Occipital lobe (tissue), 2 donors: ENCODE data around the gene PHF12. TPM values are rescaled to one million over a fixed set of nuclear protein-coding genes. Genes with fewer than 3 reads are reported as not detected.
"Not testable (repeated sequence)": the region's sequence is repeated elsewhere in the genome, so short reads cannot be mapped to it uniquely, and the experiment has no call there.

Source experiments
- DNase-seq: peaks from one replicate; lab custom pipeline; 2025; lab: John Stamatoyannopoulos, UW
- total RNA-seq: library from RNA; depleted of rRNA; stranded (reverse); fragments of >200 nt; gene quantifications from one replicate; pipeline ENCODE4 v1.2.3, GENCODE V29; 2014

Gene PHF12
- total RNA-seq, 1 donor from 2014 or later, result 44.8 TPM

DNA sequence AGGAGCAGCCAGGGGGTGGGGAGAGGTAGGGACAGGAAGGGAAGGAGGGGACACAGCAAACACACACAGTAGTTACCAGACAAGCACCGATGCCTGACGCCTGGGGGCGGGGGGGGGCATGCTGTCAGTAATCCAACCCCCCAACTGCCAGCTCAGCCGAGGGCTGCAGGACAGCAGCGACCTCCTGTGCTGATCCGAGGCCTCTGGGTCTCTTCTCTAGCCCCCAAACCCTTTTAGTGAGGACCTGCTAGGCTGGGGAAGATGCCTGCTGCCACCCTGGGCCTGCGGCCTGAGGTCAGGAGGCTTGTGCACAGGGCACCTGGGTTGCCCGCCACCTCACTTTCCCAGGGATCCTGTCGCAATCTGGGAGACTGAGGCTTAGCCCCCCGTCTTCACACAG, 65.4 kb downstream of the PHF12 start:
- DNase-seq, result no peak

DNA sequence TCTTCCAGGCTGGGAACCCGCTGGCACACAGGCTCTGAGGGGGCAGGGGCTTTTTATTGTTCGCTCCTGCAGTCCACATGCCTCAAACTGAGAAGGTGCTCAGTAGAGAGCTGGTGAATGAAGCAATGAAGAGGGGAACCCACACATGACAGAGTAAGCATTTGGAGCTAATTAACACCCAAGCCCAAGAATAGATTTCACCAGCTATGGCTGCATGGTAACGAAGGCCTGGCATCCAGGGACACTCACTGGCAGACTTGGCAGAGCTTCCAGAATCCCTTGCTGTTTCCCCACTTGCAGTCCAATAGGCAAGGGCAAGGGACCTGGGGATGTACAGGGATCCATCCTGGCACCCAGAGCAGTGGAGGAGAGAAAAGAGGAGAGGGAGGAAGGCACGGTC, 66.0 kb downstream of the PHF12 start:
- DNase-seq, result no peak

DNA sequence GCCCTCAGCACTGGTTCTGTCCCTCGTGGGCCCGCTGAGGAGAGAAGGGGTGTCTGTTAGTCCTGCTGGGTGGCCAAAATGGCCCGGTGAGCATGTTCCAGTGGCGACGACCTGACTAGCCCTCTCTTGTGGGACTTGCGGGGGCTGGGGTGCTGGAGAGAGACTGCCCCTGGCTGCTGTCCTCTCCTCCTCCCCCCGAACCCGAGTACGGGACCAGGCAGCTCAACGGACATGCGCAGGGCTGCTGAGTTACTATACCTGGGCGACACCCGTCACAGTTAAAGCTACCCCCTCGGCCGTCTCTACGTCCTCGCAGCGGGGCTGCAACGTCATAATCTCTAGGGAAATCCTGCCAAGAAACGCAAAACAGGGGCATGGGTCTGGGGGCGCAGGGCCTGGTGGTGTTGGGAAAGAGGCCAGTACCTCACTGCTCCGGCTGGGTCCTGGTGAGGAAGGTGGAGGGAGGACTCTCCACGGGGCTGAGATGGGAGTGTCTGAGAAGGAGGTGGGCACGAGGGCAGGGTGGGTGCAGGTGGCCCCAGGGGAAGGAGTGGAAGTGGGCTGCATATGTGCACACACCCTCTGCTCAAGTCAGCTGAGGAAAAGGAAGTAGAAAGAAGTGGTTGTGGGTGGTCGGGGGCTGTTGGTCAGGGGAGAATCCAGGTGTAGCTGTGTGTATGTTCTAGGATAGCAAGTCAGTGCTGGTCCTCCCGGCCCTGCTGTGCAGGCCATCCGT, 67.2 kb downstream of the PHF12 start:
- no peak for DNase-seq

DNA sequence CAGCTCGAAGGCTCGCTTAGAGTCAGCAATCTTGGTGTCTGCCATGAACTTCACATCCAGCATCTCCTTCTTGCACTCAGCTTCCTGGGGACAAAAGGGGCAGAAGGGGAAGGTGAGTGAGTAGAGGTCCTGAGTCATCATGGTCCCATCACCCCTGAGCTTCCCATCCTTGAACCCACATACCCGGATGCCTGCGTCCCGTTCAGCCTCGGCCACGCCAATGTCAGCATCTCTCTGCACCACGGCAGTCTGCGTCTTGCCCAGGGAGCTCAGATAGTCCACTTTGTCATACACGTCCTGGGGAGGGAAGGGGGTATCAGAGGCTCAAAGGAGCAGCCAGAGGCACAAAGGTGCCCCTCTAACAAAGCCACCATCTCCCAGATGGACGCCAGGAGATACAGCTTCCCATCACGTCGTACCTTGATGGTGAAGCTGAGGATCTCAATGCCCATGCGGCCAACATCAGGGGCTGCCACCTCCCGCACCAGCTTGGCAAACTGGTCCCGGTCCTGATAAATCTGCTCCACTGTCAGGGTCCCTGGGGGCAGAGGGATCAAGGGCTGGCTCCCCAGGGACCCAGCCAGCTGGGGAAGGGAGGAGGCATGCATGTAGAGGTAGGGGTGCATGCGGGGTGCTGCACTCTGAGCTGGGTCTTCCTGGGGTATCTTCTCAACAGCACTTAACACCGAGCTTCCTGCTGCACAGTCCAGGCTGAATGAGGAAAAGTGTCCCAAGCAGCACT, 69.0 kb downstream of the PHF12 start:
- no peak for DNase-seq

DNA sequence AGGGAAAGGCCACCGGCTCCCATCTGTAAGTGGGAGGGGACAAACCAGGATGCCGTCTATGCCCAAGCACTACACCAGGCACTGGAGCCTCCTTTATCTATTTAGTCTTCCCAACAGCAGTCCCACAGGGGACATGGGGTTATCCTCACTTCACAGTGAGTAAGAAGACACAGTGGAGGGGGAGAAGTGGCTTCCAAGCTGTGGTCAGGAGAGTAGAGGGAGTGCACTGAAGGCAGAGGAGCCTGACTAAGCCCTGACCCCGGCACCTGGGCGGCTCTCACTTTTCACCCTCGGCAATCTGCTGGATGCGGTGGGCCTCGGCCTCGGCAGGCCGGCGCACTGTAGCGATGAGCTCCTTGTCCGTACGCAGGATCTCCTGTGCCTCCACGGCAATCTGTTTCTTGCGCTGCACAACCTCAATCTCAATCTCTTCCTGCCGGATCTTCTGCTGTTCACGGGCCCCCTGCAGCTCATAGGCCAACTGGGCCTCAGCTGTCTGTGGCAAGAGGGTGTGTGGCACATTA, 69.7 kb downstream of the PHF12 start:
- DNase-seq, result no peak

DNA sequence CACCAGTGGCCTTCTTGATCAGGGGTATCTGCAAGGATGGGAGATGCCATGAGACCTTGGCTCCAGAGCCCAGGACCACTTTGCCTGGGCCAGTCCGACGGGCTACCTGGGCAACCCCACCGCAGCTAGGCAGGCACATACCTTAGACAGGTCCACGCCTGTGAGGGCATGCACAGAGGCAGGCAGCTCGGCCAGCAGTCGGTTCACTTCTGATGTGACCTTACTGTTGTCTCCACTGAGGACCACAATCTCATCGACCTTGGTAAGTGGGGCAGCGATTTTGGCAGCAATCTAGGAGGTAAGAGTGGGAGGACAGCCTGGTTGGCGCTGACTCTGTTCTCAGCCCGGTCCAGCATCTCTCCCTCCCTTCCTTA, 70.8 kb downstream of the PHF12 start:
- DNase-seq, result no peak

DNA sequence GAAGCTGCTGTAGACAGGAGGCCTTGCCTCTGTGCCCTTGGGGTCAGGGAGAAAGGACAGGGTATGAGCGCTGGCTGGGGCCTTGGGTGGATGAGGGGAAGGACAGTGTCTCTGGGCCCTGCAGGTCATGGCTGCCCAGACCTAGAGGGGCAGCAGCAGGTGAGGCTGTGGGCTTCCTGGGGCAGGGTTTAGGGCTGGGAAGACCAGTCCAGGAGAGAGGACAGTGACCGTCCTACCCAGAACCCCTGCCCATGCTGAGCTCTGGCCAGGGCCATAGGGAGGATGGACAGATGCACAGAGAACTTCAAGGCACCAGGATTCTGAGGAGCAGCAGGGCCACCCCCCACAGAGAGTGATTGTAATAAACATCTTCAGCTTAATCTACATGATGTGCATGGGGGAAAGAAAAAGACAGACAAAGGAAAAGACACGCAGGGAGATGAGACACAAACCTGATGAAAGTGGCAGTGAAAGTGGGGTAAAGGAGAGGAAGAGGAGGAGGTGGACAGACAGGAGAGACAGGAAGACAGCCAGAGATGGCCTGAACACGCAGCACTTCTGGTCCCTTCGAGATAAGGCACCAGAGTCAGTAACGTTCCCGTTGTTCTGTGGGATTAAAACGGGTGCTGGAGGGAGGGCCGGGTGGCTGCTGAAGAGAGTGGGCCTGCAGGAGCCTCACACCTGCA, 71.3 kb downstream of the PHF12 start:
- DNase-seq, result no peak

DNA sequence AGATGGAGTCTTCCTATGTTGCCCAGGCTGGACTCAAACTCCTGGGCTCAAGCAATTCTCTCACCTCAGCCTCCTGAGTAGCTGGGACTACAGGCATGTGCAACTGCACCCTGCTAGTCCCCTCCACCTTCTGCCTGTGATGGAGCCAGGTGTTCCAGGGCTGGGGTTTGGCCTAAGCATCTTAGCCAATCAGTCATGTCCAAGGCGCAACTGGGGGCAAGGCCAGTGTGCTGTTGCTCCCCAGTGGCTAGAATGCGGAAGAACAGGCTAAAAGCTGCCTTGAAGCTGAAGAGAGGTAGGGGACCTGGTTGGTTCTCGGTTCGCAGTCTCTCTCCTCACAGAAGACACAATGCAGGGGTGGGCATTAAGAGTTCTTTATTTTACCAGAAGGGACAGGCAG, 72.3 kb downstream of the PHF12 start:
- no peak for DNase-seq

DNA sequence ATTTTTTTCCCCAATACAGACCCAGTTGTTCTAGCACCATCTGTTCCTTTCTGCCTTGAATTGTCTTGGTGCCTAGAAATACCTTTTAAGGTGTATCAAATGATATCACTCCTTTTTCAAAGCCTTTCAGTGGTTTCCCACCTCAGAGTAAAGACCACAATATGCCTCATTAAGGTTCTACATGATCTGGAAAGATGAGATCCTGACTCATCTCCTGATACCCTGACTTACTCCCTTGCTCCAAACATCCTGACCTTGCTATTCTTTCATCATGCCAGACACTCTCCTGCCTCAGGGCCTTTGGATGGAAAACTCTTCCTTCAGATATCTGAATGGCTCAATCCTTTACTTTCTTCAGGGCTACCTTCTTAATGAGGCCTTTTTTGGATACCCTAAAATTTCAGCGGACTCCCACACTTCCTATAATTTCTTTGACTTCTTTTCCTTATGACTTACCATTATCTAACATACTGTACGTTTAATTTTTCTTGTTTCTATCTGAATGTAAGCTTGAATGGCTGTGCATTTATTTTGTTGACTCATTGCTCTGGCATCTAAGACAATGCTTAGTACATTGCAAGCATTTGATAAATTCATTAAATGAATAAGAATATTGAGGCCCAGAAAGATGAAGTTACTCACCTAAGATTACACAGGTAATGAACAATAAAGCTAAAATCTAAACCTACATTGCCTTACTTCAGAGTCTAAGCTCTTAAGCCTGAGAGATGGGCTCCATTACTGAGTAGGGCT, 73.0 kb downstream of the PHF12 start:
- no peak for DNase-seq

DNA sequence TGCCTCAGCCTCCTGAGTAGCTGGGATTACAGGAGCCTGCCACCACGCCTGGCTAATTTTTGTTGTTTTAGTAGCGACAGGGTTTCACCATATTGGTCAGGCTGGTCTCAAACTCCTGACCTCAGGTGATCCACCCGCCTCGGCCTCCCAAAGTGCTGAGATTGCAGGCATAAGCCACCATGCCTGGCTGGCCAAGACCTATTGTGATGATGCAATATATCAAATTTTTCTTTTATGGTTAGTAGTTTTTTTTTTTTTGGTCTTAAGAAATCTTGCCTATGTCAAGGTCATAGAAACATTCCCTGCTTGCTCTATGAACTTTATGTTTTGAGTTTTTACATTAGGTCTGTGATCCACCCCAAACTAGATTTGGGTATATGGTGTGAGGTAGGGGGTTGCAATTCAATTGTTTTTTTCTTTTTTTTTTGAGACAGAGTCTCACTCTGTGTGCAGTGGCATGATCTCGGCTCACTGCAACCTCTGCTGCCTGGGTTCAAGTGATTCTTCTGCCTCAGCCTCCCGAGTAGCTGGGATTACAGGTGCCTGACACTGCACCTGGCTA, 74.1 kb downstream of the PHF12 start:
- not testable (repeated sequence) for DNase-seq

DNA sequence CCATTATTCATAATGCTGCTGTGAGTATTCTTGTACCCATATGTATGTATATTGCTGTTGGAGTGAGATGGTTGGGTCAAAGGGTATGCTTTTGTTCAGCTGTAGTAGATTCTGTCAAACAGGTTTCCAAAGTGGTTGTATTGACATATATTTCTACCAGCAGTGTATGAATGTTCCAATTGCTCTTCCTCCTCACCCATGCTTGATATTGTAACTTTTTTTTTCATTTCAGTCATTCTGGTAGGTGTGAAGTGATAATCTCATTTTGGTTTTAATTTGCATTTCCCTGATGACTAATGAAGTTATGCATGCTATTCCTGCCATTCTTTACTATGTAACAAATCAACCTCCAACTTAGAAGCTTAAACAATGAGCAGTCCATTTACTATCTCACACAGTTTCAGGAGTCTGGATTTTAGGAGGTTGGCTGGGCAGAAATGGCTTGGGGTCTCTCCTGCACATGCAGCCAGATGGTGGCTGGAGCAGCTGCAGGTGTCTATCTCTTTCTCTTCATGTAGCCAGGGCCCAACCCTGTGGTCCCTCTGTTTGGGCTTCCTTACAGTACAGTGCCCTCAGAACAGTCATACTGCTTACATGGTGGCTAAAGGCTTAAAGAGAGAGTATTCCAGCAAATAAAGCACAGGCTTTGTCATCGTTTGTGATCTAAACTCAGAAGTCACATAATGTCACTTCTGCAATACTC, 75.3 kb downstream of the PHF12 start:
- DNase-seq, result no peak

DNA sequence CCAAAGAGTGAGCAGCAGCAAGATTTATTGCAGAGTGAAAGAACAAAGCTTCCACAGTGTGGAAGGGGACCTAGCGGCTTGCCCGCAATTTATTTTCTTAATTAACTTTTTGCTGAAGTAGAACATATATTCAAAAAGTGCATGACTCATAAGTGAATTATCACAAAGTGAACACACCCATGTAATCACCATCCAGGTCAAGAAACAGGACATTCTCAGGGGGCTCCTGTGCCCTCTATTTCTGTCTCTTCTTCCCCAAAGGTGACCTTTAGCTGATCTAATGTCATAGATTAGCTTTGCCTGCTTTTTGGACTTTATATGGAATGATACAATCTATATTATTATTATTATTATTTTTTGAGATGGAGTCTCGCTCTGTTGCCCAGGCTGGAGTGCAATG, 76.6 kb downstream of the PHF12 start:
- no peak for DNase-seq

DNA sequence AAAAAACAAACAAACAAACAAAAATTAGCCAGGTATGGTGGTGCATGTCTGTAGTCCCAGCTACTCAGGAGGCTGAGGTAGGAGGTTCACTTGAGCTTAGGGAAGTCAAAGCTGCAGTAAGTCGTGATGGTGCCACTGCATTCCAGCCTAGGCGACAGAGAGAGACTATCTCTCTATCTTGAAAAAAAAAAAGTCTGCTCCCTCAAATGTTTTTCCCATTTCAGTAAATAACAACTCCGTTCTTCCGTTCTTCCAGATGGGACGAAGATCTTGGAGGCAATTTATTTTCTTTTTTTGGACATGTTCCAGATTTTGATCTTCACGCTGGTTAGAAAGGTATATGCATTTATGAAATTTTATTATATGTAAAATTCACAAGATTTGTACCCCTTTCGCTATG, 77.5 kb downstream of the PHF12 start:
- DNase-seq, result no peak

DNA sequence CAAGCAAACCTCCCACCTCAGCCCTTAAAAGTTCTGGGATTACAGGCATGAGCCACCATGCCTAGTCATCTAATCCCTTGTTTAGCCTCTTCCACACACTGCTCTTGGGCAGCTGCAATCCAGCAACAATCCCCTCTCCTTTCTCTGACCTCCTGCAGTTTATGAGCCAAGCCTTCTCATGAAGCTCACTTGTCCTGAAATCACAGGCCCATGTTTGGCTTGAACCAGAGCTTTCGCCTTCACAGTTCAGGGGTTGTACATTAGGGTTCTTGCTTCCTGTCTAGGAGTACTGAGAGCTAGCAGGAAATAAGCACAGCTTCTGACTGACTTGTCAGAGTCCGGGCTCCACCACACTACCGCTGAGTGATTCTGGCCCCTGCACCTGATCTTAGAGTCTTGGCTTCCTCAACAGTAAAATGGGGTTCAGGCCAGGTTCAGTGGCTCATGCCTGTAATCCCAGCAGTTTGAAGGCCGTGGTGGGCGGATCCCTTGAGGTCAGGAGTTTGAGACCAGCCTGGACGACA, 80.2 kb downstream of the PHF12 start:
- no peak for DNase-seq

DNA sequence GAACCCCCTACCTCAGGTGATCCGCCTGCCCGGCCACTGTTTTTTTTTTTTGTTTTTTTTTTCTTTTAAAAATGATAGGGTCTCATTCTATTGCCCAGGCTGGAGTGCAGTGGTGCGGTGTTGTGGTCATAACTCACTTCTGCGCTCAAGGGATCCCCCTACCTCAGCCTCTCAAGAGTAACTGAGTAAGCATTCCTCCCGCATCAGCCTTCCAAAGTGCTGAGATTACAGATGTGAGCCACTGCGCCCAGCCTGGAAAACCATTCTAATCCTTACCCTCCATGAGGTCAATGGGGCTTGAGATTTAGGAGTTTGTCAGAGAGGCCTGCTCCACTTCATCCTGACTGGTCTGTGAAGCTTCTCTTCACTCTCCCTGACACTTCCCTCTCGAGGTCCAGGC, 84.0 kb downstream of the PHF12 start:
- DNase-seq, result no peak

DNA sequence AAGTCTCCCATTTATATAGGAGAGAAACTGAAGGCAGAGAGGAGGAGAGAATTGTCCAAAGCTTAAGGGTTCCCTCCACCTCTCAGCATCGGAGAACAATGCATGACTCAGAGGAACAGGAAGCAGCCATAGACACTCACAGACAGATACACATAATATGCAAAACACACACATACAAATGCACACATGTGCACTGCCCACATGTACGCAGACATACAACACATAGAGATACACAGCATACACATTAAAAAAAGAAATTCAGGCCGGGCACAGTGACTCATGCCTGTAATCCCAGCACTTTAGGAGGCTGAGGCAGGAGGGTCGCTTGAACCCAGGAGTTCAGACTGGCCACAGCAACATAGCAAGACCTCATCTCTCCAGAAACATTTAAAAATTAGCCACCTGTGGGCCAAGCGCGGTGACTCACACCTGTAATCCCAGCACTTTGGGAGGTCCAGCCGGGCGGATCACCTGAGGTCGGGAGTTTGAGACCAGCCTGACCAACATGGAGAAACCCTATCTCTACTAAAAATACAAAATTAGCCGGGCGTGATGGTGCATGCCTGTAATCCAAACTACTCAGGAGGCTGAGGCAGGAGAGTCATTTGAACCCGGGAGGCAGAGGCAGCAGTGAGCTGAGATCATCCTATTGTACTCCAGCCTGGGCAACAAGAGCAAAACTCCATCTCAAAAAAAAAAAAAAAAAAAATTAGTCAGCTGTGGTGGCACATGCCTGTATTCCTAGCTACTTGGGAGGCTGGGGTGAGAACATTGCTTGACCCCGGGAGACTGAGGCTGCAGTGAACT, 85.2 kb downstream of the PHF12 start:
- no peak for DNase-seq

DNA sequence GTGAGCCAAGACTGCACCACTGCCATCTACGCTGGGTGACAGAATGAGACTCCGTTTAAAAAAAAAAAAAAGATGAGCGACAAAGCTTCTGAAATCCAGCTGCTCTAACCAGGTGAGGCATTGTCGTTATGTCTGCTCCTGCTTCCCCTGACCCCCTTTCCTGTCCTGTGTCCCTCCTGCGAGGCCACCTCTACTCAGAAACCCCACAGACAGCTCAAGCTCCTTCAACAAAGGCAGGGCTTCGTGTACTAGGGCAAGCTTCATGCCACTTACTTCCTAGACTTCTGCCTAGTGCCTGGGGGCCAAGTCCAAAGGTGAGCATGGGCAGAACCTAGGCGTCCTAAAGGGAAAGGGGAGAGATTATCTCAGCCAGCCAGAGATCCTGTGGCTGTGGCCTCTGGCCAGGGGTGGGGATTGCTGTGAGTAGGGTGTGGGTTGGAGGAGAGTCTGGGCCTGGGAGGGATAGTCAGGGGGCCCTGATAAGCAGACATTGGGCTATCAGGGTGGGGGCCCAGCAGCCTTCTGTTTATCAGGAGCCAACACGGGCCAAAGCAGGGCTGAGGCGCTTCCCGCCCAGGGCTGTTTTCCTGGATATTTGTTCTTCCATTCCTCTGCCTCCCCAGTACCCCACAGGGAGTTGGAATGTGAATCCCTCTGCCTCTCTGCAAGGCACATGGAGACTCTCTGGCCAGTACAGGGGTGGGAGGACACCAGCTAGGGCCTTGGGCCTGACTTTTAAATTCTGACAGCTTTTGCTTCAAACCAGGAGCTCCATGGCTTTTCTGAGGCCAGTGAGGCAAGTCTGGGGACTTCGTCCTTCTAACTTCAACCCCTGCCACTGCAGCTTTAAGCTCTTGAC, 86.1 kb downstream of the PHF12 start:
- no peak for DNase-seq

DNA sequence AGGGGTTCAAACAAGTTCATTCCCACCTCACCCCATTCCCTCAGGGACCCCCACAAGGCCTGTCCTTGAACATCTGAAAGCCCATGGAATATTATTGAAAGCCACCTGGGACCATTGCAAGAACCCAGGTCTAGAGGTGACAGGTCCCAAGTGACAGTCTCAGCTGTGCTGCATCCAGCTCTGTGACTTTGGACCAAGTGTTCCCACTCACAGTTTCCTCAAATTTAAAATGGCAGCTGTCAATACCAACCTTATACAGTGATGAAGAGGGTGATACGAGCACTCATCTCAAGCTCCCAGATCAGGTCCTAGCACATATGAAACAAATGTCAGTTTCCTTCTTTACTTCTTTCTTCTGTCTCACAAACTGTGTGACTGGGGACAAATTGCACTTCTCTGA, 87.4 kb downstream of the PHF12 start:
- no peak for DNase-seq

DNA sequence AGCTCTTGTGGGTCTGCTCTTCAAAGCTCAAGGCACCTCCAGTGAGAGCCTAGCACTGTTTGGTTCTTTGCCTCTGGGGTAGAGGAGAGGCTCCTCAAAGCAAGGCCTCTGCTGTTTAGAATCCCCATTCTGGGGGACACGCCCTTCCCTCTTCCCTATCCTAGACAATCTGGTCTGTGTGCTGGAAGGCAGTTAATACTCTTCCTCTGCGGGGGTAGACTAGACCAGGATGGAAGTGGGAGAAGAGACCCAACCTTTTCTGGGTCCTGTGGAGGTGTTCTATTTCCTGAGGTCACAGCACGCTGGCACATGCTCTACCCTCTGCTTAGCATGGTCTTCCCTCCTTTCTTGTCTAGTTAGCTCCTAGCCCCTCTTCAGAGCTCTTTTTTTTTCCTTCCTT, 88.8 kb downstream of the PHF12 start:
- no peak for DNase-seq
